SU-DHL-6 (cell line): ENCODE data around the gene TNFRSF19.

Experiments used
- CTCF ChIP-seq: fragments of 200-600 bp; sonication (generic); IDR thresholded peaks from one replicate; pipeline ENCODE4 v1.5.1; 2017; ENCODE audit warnings: antibody characterized with exemption, mild to moderate bottlenecking, low read length, moderate library complexity; ENCODE audit not compliant: insufficient read depth, poor library complexity, severe bottlenecking
- EZH2phosphoT487 ChIP-seq: fragments of 200-600 bp; sonication (generic), shearing (Covaris generic); conservative IDR thresholded peaks from 2 replicates; pipeline ENCODE4 v1.6.1; 2018; ENCODE audit warnings: mild to moderate bottlenecking, antibody characterized with exemption, low read length, moderate library complexity, mixed read lengths

GRCh38 chr13:23652909-23653726, 82.9 kb downstream of the TNFRSF19 start:
- TF ChIP-seq CTCF: no peak
- no peak for TF ChIP-seq EZH2phosphoT487
